HG03064 (cell line): ENCODE results near the gene ATP11A.

ENCODE experiments used
- ATAC-seq: cut with Tn5 transposase; IDR thresholded peaks from one replicate; pipeline ENCODE4 v1.9.1; 2021; ENCODE audit warnings: low read depth; ENCODE audit not compliant: unreplicated experiment

The ATP11A gene

GRCh38 chr13:112756081-112756480, 66.2 kb downstream of the ATP11A start:
- ATAC-seq, result no peak

- ATAC-seq, result no peak
Observed at GRCh38 chr13:112756511-112756966, 66.7 kb downstream of the ATP11A start.

- no peak for ATAC-seq
Observed at GRCh38 chr13:112756967-112757758, 67.3 kb downstream of the ATP11A start.

GRCh38 chr13:112757759-112758086, 67.9 kb downstream of the ATP11A start:
- no peak for ATAC-seq

- no peak for ATAC-seq
Observed at GRCh38 chr13:112759053-112759452, 69.2 kb downstream of the ATP11A start.

- ATAC-seq, result no peak
Observed at GRCh38 chr13:112759827-112760226, 70.0 kb downstream of the ATP11A start.

- no peak for ATAC-seq
Observed at GRCh38 chr13:112760435-112760834, 70.6 kb downstream of the ATP11A start.

GRCh38 chr13:112760931-112761330, 71.1 kb downstream of the ATP11A start:
- no peak for ATAC-seq

- ATAC-seq, result no peak
Observed at GRCh38 chr13:112761701-112762689, 72.2 kb downstream of the ATP11A start.

GRCh38 chr13:112762690-112763080, 72.8 kb downstream of the ATP11A start:
- no peak for ATAC-seq

GRCh38 chr13:112764028-112764427, 74.2 kb downstream of the ATP11A start:
- no peak for ATAC-seq

GRCh38 chr13:112764864-112765561, 75.2 kb downstream of the ATP11A start:
- no peak for ATAC-seq

GRCh38 chr13:112765731-112766130, 75.9 kb downstream of the ATP11A start:
- ATAC-seq, result no peak

GRCh38 chr13:112766336-112766735, 76.5 kb downstream of the ATP11A start:
- ATAC-seq, result no peak

- peak; percentile 84 for ATAC-seq
Observed at GRCh38 chr13:112767506-112768471, 78.0 kb downstream of the ATP11A start.

- no peak for ATAC-seq
Observed at GRCh38 chr13:112768795-112769481, 79.1 kb downstream of the ATP11A start.

- no peak for ATAC-seq
Observed at GRCh38 chr13:112769615-112770014, 79.8 kb downstream of the ATP11A start.

- ATAC-seq, result no peak
Observed at GRCh38 chr13:112770504-112770903, 80.7 kb downstream of the ATP11A start.
